Tibial artery (tissue), 4 donors: ENCODE data around the gene WDR27.
A peak's percentile ranks its signal among the peaks of the same experiment; 100 is the strongest.

Source experiments
- DNase-seq, 2 donors: peaks; one replicate each; pipeline ENCODE4 v3.0.0-alpha.2; 2019
- H3K27ac ChIP-seq, 2 donors: fragments of 200-600 bp; sonication (generic) in 1 of 2; 1 replicate in 1 of 2; 2 replicates in 1 of 2; pipeline ENCODE4 v1.5.1; 2018 to 2019; ENCODE audit warnings: mild to moderate bottlenecking in 1 of 2
- H3K27me3 ChIP-seq, 2 donors: fragments of 200-600 bp; sonication (generic) in 1 of 2; one replicate each; pipeline versions ENCODE4 v1.5.1 to v1.6.0; 2016 to 2019
- H3K36me3 ChIP-seq, 3 donors: fragments of 200-600 bp; sonication (generic) in 2 of 3; one replicate each; pipeline ENCODE4 v1.5.1; 2016 to 2019; ENCODE audit warnings: mild to moderate bottlenecking in 2 of 3
- H3K4me1 ChIP-seq, 4 donors: fragments of 200-600 bp; sonication (generic) in 2 of 4; 1 replicate in 3 of 4; 2 replicates in 1 of 4; pipeline ENCODE4 v1.5.1; 2016 to 2019
- H3K4me3 ChIP-seq, 2 donors: fragments of 200-600 bp; sonication (generic) in 1 of 2; 1 replicate in 1 of 2; 2 replicates in 1 of 2; pipeline ENCODE4 v1.5.1; 2018 to 2019; ENCODE audit warnings: mild to moderate bottlenecking in 2 of 2
- H3K9me3 ChIP-seq, 3 donors: fragments of 200-600 bp; sonication (generic) in 1 of 3; one replicate each; pipeline ENCODE4 v1.5.1; 2016 to 2019
- CTCF ChIP-seq, 2 experiments: fragments of 200-600 bp in 1 of 2; fragments of 450-650 bp in 1 of 2; IDR thresholded peaks; one replicate each; pipeline ENCODE4 v1.5.1; 2017 to 2019; ENCODE audit warnings: antibody characterized with exemption in 2 of 2, mild to moderate bottlenecking in 1 of 2, moderate library complexity in 1 of 2
- intact Hi-C: fragments of 100-400 bp; cut with DNase I; formaldehyde crosslinking; loops from one replicate; pipeline ENCODE4 v1.15.0; 2023; ENCODE audit warnings: low total_unique reads

Gene WDR27

GRCh38 chr6:169530752-169531123 lies 171.1 kb downstream of the WDR27 start:
- Histone ChIP-seq H3K9me3 (peaks cover 0 to 16% (median 11%) of the 10 kb centered on the region in 3 donors), H3K36me3 (no peaks in the 10 kb centered on the region), H3K27ac (no peak overlapping the region), H3K4me3 (no peak overlapping the region), H3K27me3 (no peaks in the 10 kb centered on the region), H3K4me1 (peaks cover 0 to 14% (median 6%) of the 10 kb centered on the region in 4 donors)
- intact Hi-C loops: no loop called here
- no peak for DNase-seq
- no peak for TF ChIP-seq CTCF (IDR thresholded peaks at IDR 0.05)

- peaks cover 0 to 14% (median 11%) of the 10 kb centered on the region in 3 donors for H3K9me3 ChIP-seq
- H3K4me1 ChIP-seq: peaks cover 0 to 14% (median 6%) of the 10 kb centered on the region in 4 donors
- no peaks in the 10 kb centered on the region for H3K27me3 ChIP-seq
- H3K36me3 ChIP-seq: no peaks in the 10 kb centered on the region
- no peak overlapping the region for H3K4me3 ChIP-seq
- peak in 1 of 2 donors; percentile 47 for DNase-seq
- TF ChIP-seq CTCF (IDR thresholded peaks at IDR 0.05): no peak
- H3K27ac ChIP-seq: peak overlapping the region in 1 of 2 donors; percentile 30
- intact Hi-C loops: no loop called here
Measured at GRCh38 chr6:169529931-169530751, 171.7 kb downstream of the WDR27 start.

GRCh38 chr6:169528755-169529154 lies 173.1 kb downstream of the WDR27 start:
- H3K27me3 ChIP-seq: no peaks in the 10 kb centered on the region
- intact Hi-C loops: no loop called here

GRCh38 chr6:169527306-169527705 lies 174.5 kb downstream of the WDR27 start:
- intact Hi-C loops: no loop called here
- H3K27me3 ChIP-seq: no peaks in the 10 kb centered on the region
- H3K27ac ChIP-seq: no peak overlapping the region
- TF ChIP-seq CTCF (IDR thresholded peaks at IDR 0.05): no peak
- H3K4me3 ChIP-seq: no peak overlapping the region
- no peaks in the 10 kb centered on the region for H3K9me3 ChIP-seq
- DNase-seq: no peak
- H3K4me1 ChIP-seq: peaks cover 0 to 14% (median 6%) of the 10 kb centered on the region in 4 donors
- no peaks in the 10 kb centered on the region for H3K36me3 ChIP-seq

More at GRCh38 chr6:169528755-169529154, 173.1 kb downstream of the WDR27 start:
- Histone ChIP-seq H3K27ac (no peak overlapping the region), H3K4me3 (no peak overlapping the region), H3K36me3 (no peaks in the 10 kb centered on the region), H3K4me1 (peaks cover 0 to 14% (median 6%) of the 10 kb centered on the region in 4 donors), H3K9me3 (peaks cover 0 to 6% (median 5%) of the 10 kb centered on the region in 3 donors)
- TF ChIP-seq CTCF (IDR thresholded peaks at IDR 0.05): no peak
- DNase-seq: no peak

GRCh38 chr6:169521825-169522224 lies 180.0 kb downstream of the WDR27 start:
- no peak for TF ChIP-seq CTCF (IDR thresholded peaks at IDR 0.05)
- intact Hi-C loops: no loop called here

More at GRCh38 chr6:169521825-169522224, 180.0 kb downstream of the WDR27 start:
- Histone ChIP-seq H3K36me3 (no peaks in the 10 kb centered on the region), H3K4me3 (no peak overlapping the region), H3K27me3 (no peaks in the 10 kb centered on the region), H3K4me1 (no peaks in the 10 kb centered on the region), H3K9me3 (peaks cover 0 to 10% (median 3%) of the 10 kb centered on the region in 3 donors), H3K27ac (no peak overlapping the region)
- DNase-seq: no peak
